H1 (cell line): ENCODE measurements around the gene USP35. TPM values are rescaled to one million over a fixed set of nuclear protein-coding genes. Genes with fewer than 3 reads are reported as not detected.
A peak's percentile ranks its signal among the peaks of the same experiment; 100 is the strongest.

Experiments used
- CTCF ChIA-PET: fragments of 300-600 bp; sonication (Branson Sonifier 250); formaldehyde crosslinking; loops from one replicate; lab custom pipeline; 2021; ENCODE audit not compliant: partially characterized antibody; lab: Charles Lee
- POLR2A ChIA-PET: fragments of 300-600 bp; sonication (Branson Sonifier 250); formaldehyde crosslinking; loops from one replicate; lab custom pipeline; 2021; ENCODE audit warnings: inconsistent platforms; ENCODE audit not compliant: partially characterized antibody; lab: Charles Lee
- DNase-seq, 2 experiments: peaks; one replicate each; pipeline versions ENCODE4 v3.0.0 to v3.0.0-alpha.2; 2010 to 2022; ENCODE audit warnings: low spot score in 2 of 2, low read depth in 1 of 2, mixed read lengths in 1 of 2
- FAIRE-seq: peaks from 2 replicates; lab custom pipeline; 2011; peaks lifted over from hg19 to GRCh38; lab: Jason Lieb, UNC
- H2AFZ ChIP-seq: 2 replicates; pipeline ENCODE4 v1.8.1; 2012; ENCODE audit warnings: low read length, inconsistent platforms
- H2AK5ac ChIP-seq: 2 replicates; pipeline ENCODE4 v1.6.1; 2013; ENCODE audit warnings: low read depth, low read length
- H2BK120ac ChIP-seq: replicated peaks from 2 replicates; pipeline ENCODE3; 2013; ENCODE audit warnings: low read depth, low read length, inconsistent platforms
- H2BK12ac ChIP-seq: 2 replicates; pipeline ENCODE4 v1.6.1; 2013; ENCODE audit warnings: low read depth, low read length
- H2BK15ac ChIP-seq: 2 replicates; pipeline ENCODE4 v1.6.1; 2013; ENCODE audit warnings: low read length
- H2BK20ac ChIP-seq: 2 replicates; pipeline ENCODE4 v1.6.1; 2013; ENCODE audit warnings: low read length
- H2BK5ac ChIP-seq: 2 replicates; pipeline ENCODE4 v1.6.1; 2013; ENCODE audit warnings: low read depth, low read length
- H3K14ac ChIP-seq: 2 replicates; pipeline ENCODE4 v1.6.1; 2013; ENCODE audit warnings: inconsistent platforms; ENCODE audit not compliant: insufficient read length
- H3K18ac ChIP-seq: 2 replicates; pipeline ENCODE4 v1.6.1; 2013; ENCODE audit warnings: low read length; ENCODE audit errors: extremely low read depth
- H3K23ac ChIP-seq: 2 replicates; pipeline ENCODE4 v1.6.1; 2013; ENCODE audit warnings: inconsistent platforms; ENCODE audit not compliant: insufficient read length
- H3K23me2 ChIP-seq: 2 replicates; pipeline ENCODE4 v1.6.1; 2013; ENCODE audit warnings: low read depth, low read length
- H3K27ac ChIP-seq: 2 replicates; pipeline ENCODE4 v1.6.1; 2011; ENCODE audit warnings: low read depth, low read length, inconsistent platforms
- H3K27me3 ChIP-seq, 4 experiments: replicated peaks in 1 of 4; 1 replicate in 1 of 4; 2 replicates in 3 of 4; pipeline versions ENCODE4 v1.6.1 to v1.8.1; 2011 to 2013; ENCODE audit warnings: low read length in 3 of 4, mild to moderate bottlenecking in 3 of 4, inconsistent platforms in 2 of 4, mixed read lengths in 2 of 4, moderate library complexity in 1 of 4; ENCODE audit not compliant: control insufficient read depth in 3 of 4, insufficient read depth in 3 of 4; ENCODE audit errors: extremely low read depth in 1 of 4
- H3K36me3 ChIP-seq, 4 experiments: 2 replicates each; pipeline versions ENCODE4 v1.6.1 to v1.8.1; 2011 to 2013; ENCODE audit warnings: mild to moderate bottlenecking in 4 of 4, low read length in 3 of 4, moderate library complexity in 2 of 4, control low read depth in 1 of 4, inconsistent platforms in 1 of 4; ENCODE audit not compliant: insufficient read depth in 4 of 4, control insufficient read depth in 2 of 4
- H3K4ac ChIP-seq: replicated peaks from 2 replicates; pipeline ENCODE3; 2013; ENCODE audit warnings: low read length, low read depth, mixed read lengths, inconsistent platforms; ENCODE audit not compliant: insufficient read length
- H3K4me1 ChIP-seq, 4 experiments: replicated peaks in 1 of 4; 1 replicate in 1 of 4; 2 replicates in 3 of 4; pipeline versions ENCODE4 v1.6.1 to v1.8.1; 2011 to 2013; ENCODE audit warnings: low read length in 3 of 4, inconsistent platforms in 2 of 4, mixed read lengths in 1 of 4; ENCODE audit not compliant: insufficient read depth in 4 of 4, control insufficient read depth in 3 of 4
- H3K4me2 ChIP-seq, 2 experiments: 2 replicates each; pipeline versions ENCODE4 v1.6.1 to v1.8.1; 2011 to 2013; ENCODE audit warnings: low read depth in 2 of 2, low read length in 2 of 2, control low read depth in 1 of 2, inconsistent platforms in 1 of 2, mild to moderate bottlenecking in 1 of 2; ENCODE audit not compliant: insufficient read depth in 1 of 2
- H3K4me3 ChIP-seq, 4 experiments: fragments of 200-600, 300-600 bp in 1 of 4; sonication (generic), shearing (Covaris generic), sonication (Bioruptor Twin) in 1 of 4; 2 replicates each; pipeline versions ENCODE4 v1.5.1 to v1.8.1; 2011 to 2016; ENCODE audit warnings: low read length in 4 of 4, low read depth in 3 of 4, control low read depth in 2 of 4, inconsistent platforms in 2 of 4, mild to moderate bottlenecking in 2 of 4, mixed read lengths in 1 of 4, moderate library complexity in 1 of 4; ENCODE audit not compliant: insufficient read depth in 2 of 4; ENCODE audit errors: extremely low read depth in 1 of 4
- H3K56ac ChIP-seq: replicated peaks from 2 replicates; pipeline ENCODE3; 2013; ENCODE audit warnings: low read depth, mild to moderate bottlenecking, mixed read lengths, low read length, inconsistent platforms; ENCODE audit not compliant: insufficient read length
- H3K79me1 ChIP-seq: 2 replicates; pipeline ENCODE4 v1.6.1; 2013; ENCODE audit warnings: low read depth, low read length, control low read depth
- H3K79me2 ChIP-seq, 2 experiments: 2 replicates each; pipeline versions ENCODE4 v1.6.1 to v1.8.1; 2012 to 2013; ENCODE audit warnings: low read length in 2 of 2, mild to moderate bottlenecking in 2 of 2, inconsistent platforms in 1 of 2; ENCODE audit not compliant: insufficient read depth in 2 of 2, control insufficient read depth in 1 of 2
- H3K9ac ChIP-seq, 4 experiments: replicated peaks in 1 of 4; 1 replicate in 1 of 4; 2 replicates in 3 of 4; pipeline versions ENCODE4 v1.6.1 to v1.8.1; 2011 to 2013; ENCODE audit warnings: low read depth in 3 of 4, low read length in 3 of 4, control low read depth in 2 of 4, mild to moderate bottlenecking in 2 of 4, moderate library complexity in 2 of 4, inconsistent platforms in 1 of 4; ENCODE audit errors: extremely low read depth in 1 of 4
- H3K9me3 ChIP-seq, 2 experiments: 2 replicates each; pipeline versions ENCODE4 v1.6.1 to v1.8.1; 2012 to 2013; ENCODE audit warnings: mild to moderate bottlenecking in 2 of 2, moderate library complexity in 2 of 2, control low read depth in 1 of 2, inconsistent platforms in 1 of 2, low read depth in 1 of 2, low read length in 1 of 2, mixed read lengths in 1 of 2; ENCODE audit not compliant: insufficient read depth in 2 of 2
- H4K20me1 ChIP-seq, 2 experiments: replicated peaks in 1 of 2; 2 replicates each; pipeline versions ENCODE3 to v1.8.1; 2011 to 2013; ENCODE audit warnings: inconsistent platforms in 2 of 2, low read length in 2 of 2, mild to moderate bottlenecking in 1 of 2; ENCODE audit not compliant: insufficient read depth in 2 of 2, control insufficient read depth in 1 of 2
- H4K5ac ChIP-seq: 2 replicates; pipeline ENCODE4 v1.6.1; 2013; ENCODE audit warnings: low read length, low read depth, mixed read lengths, inconsistent platforms; ENCODE audit not compliant: insufficient read length
- H4K8ac ChIP-seq: 2 replicates; pipeline ENCODE4 v1.8.0; 2013; ENCODE audit warnings: mild to moderate bottlenecking, moderate library complexity, low read length, inconsistent platforms; ENCODE audit not compliant: insufficient read depth; ENCODE audit errors: extremely low read depth
- H4K91ac ChIP-seq: replicated peaks from 2 replicates; pipeline ENCODE3; 2013; ENCODE audit warnings: low read length, mixed read lengths, inconsistent platforms; ENCODE audit not compliant: insufficient read length
- ATF3 ChIP-seq: IDR thresholded peaks from 2 replicates; pipeline ENCODE4 v1.6.1; 2011; ENCODE audit warnings: low read depth, mild to moderate bottlenecking, low read length; ENCODE audit not compliant: insufficient read depth
- BACH1 ChIP-seq: IDR thresholded peaks from 2 replicates; pipeline ENCODE4 v1.6.1; 2012; ENCODE audit warnings: low read length, improper control_type of control experiment
- CHD2 ChIP-seq: IDR thresholded peaks from 2 replicates; pipeline ENCODE4 v1.6.1; 2012; ENCODE audit warnings: low read length, improper control_type of control experiment
- CREB1 ChIP-seq: IDR thresholded peaks from 2 replicates; pipeline ENCODE4 v1.6.1; 2012; ENCODE audit warnings: inconsistent platforms
- JUN ChIP-seq: IDR thresholded peaks from 2 replicates; pipeline ENCODE4 v1.6.1; 2011; ENCODE audit warnings: low read depth, mild to moderate bottlenecking, improper control_type of control experiment, low read length
- KDM1A ChIP-seq: fragments of 200-600, 300-600 bp; sonication (generic); IDR thresholded peaks from 2 replicates; pipeline ENCODE4 v1.7.1; 2016; ENCODE audit warnings: mild to moderate bottlenecking, low read length, borderline replicate concordance
- TEAD4 ChIP-seq: IDR thresholded peaks from 2 replicates; pipeline ENCODE4 v1.6.1; 2012; ENCODE audit warnings: low read depth, low read length, inconsistent platforms, mixed read lengths
- YY1 ChIP-seq: IDR thresholded peaks from 2 replicates; pipeline ENCODE4 v1.6.1; 2011; ENCODE audit warnings: low read depth, mild to moderate bottlenecking, low read length
- ZNF274 ChIP-seq: IDR thresholded peaks from 2 replicates; pipeline ENCODE4 v1.7.0; 2012; ENCODE audit warnings: low read length, borderline replicate concordance; ENCODE audit errors: extremely low read depth
- WGBS, 2 experiments: shearing (Covaris generic) in 1 of 2; methylation state at CpG; one replicate each; pipeline versions ENCODE4 v1.1.6 to v1.1.7; 2013 to 2015; ENCODE audit warnings: low lambda C conversion rate in 2 of 2, mixed read lengths in 2 of 2, inconsistent platforms in 1 of 2, low coverage in 1 of 2, missing lambda C conversion rate in 1 of 2; ENCODE audit not compliant: insufficient replicate concordance in 2 of 2, insufficient coverage in 1 of 2, insufficient read length in 1 of 2; ENCODE audit errors: extremely low coverage in 1 of 2, missing lambda C conversion rate in 1 of 2; 5-methylcytosine and 5-hydroxymethylcytosine counted together
- polyA plus RNA-seq, 7 experiments: library from polyadenylated mRNA; depleted of rRNA in 3 of 7; stranded (reverse) in 5 of 7; unstranded in 2 of 7; fragments of >200 nt in 5 of 7; fragments of 200-250 nt in 2 of 7; gene quantifications; 1 replicate in 5 of 7; 2 replicates in 1 of 7; 4 replicates in 1 of 7; pipeline versions ENCODE4 v1.2.1 to v1.2.3, GENCODE V29; 2011 to 2013; ENCODE audit warnings: missing spikeins in 2 of 7, mixed read lengths in 2 of 7
- total RNA-seq: library from RNA; stranded (reverse); fragmentation: NEBNext Ultra II Directional; extraction: Animal tissue kit (Norgen Biotek cat#: 25700); gene quantifications from 2 replicates; pipeline ENCODE4 v1.2.1, GENCODE V29; 2021
- TF ChIP-seq, protein P1 (sequence below), 3 experiments: IDR thresholded peaks; 1 replicate in 2 of 3; 2 replicates in 1 of 3; pipeline versions ENCODE4 v1.5.1 to v1.6.1; 2011; ENCODE audit warnings: low read length in 3 of 3, mild to moderate bottlenecking in 3 of 3, inconsistent platforms in 2 of 3, low read depth in 1 of 3, moderate library complexity in 1 of 3; ENCODE audit not compliant: insufficient read depth in 1 of 3; ENCODE audit errors: control extremely low read depth in 1 of 3

Gene USP35
- total and polyA plus RNA-seq, 2 of the 8 experiments (the other 6 are each of a cell fraction or from before 2014, with no cell fraction given) = 4.6 to 6.8 TPM

GRCh38 chr11:78166855-78167469 lies 21.8 kb upstream of the USP35 start:
- Histone ChIP-seq H3K79me1 (no peaks in the 10 kb centered on the region), H4K8ac (no peak overlapping the region), H3K56ac (no peak overlapping the region), H3K9me3 (no peaks in the 10 kb centered on the region), H3K4me3 (no peak overlapping the region), H4K91ac (peak overlapping the region; percentile 25), H3K18ac (no peak overlapping the region), H3K36me3 (no peaks in the 10 kb centered on the region), H3K4me2 (no peak overlapping the region), H2BK5ac (0 out of 2 replicates have a peak overlapping the region, but pooled peaks have one; percentile 63), H3K9ac (no peak overlapping the region), H3K23ac (no peak overlapping the region), H2BK20ac (no peak overlapping the region), H4K20me1 (no peaks in the 10 kb centered on the region), H4K5ac (no peak overlapping the region), H2BK12ac (0 out of 2 replicates have a peak overlapping the region, but pooled peaks have one; percentile 9), H3K27me3 (no peaks in the 10 kb centered on the region), H2BK15ac (0 out of 2 replicates have a peak overlapping the region, but pooled peaks have one; percentile 72), H3K14ac (no peak overlapping the region), H3K23me2 (no peaks in the 10 kb centered on the region), H3K79me2 (no peaks in the 10 kb centered on the region), H3K4ac (no peak overlapping the region), H3K4me1 (no peaks in the 10 kb centered on the region), H2AFZ (0 out of 2 replicates have a peak overlapping the region, but pooled peaks have one; percentile 20), H3K27ac (no peak overlapping the region), H2AK5ac (no peak overlapping the region), H2BK120ac (no peak overlapping the region)
- 83% methylated on average over 6 of the region's 6 CpGs; no CpG with 5 or more reads in 1 of the 2 experiments for WGBS, 2 experiments
- DNase-seq (no peak), FAIRE-seq (no peak)
- POLR2A ChIA-PET = interaction anchor here (1.2 kb wide), 1 partner anchor 26 kb away, joined by 3 read pairs; no protein-coding TSS in a partner anchor
- no peak for TF ChIP-seq CREB1
- no peak for TF ChIP-seq BACH1
- TF ChIP-seq TEAD4 = no peak
- TF ChIP-seq, protein P1, sequence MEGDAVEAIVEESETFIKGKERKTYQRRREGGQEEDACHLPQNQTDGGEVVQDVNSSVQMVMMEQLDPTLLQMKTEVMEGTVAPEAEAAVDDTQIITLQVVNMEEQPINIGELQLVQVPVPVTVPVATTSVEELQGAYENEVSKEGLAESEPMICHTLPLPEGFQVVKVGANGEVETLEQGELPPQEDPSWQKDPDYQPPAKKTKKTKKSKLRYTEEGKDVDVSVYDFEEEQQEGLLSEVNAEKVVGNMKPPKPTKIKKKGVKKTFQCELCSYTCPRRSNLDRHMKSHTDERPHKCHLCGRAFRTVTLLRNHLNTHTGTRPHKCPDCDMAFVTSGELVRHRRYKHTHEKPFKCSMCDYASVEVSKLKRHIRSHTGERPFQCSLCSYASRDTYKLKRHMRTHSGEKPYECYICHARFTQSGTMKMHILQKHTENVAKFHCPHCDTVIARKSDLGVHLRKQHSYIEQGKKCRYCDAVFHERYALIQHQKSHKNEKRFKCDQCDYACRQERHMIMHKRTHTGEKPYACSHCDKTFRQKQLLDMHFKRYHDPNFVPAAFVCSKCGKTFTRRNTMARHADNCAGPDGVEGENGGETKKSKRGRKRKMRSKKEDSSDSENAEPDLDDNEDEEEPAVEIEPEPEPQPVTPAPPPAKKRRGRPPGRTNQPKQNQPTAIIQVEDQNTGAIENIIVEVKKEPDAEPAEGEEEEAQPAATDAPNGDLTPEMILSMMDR (IDR thresholded peaks at IDR 0.05; ENCODE audit: control extremely low read depth in 1 of 3, insufficient read depth in 1 of 3, low read depth in 1 of 3, low read length in 3 of 3) = no peak
- no peak for TF ChIP-seq KDM1A
- no peak for TF ChIP-seq ZNF274
- no peak for TF ChIP-seq CHD2
- TF ChIP-seq JUN = no peak
- TF ChIP-seq YY1 = no peak
- no peak for TF ChIP-seq ATF3
- CTCF ChIA-PET = interaction anchor here (1.3 kb wide), 1 partner anchor 11 kb away, joined by 3 read pairs; no protein-coding TSS in a partner anchor
